GM18502 (cell line): ENCODE results near the gene DIPK1A.
A peak's percentile ranks its signal among the peaks of the same experiment; 100 is the strongest.

ENCODE experiments used
- ATAC-seq: cut with Tn5 transposase; IDR thresholded peaks from one replicate; pipeline ENCODE4 v1.9.1; 2021; ENCODE audit warnings: mild to moderate bottlenecking; ENCODE audit not compliant: unreplicated experiment, poor library complexity

The DIPK1A gene

DNA sequence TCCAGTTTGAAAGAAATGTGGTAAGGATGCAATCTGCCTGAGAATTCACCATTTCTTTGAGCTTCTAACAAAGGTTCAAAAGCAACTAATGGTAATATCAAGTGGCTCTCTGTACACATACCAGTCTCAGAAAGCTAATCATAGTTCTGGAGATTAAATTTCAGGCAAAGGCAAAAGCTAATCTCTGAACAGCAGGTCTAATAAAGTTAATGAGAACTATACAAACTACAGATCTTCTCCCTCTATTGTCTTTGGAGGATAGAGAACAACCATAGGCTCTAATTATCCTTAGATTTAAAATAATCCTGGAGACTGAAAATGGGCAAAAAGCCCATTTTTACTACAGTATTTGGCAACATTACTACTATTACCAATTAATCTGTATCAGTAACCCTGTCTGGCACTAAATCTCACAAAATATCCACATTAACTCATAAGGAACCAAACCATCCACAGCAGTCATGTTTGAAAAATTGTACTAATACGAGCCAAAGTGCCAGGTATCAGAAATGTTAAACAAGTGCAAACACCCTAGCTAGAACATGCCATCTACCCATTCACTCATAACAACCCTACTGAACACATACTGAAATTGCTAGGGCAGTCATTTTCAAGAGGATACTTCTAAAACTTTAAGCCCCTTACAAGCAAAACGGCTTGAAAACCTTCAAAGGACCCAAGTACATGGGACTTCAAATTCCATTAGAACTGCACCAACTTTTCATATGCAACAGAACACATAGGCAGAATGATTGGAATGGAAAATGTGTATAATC, 4.8 kb downstream of the DIPK1A start:
- ATAC-seq: no peak

DNA sequence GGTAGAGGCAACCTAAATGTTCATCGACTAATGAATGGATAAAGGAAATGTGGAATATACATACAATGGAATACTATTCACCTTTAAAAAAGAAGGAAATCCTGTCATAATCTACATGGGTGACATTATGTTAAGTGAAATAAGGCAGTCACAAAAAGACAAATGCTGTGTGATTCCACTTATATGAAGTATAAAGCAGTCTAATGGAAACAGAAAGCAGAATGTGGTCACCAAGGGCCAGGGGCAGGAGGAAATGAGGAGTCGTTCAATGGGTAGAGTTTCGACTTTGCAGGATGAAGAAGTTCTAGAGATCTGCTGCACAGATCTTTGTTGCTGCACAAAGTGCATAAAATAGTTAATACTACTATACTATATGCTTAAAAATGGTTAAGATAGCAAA, 7.8 kb downstream of the DIPK1A start:
- peak; percentile 74 for ATAC-seq

DNA sequence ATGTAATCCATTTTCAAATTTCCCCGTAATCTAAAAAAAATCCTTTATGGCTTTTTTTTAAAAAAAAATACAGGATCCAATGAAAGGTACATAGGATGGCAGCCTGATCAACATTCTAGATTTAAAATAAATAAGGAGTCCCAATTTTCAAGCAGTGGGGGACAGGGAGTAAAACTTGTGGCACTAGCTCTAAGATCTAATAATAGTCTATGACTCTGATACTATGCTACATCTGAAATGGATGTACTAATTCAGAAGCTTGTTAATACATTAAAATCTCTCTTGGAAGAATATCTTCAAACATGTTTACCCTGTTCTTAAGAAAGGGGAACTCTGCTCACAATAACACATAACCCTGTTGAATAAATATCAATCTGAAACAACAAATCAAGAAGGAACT, 8.5 kb downstream of the DIPK1A start:
- no peak for ATAC-seq

DNA sequence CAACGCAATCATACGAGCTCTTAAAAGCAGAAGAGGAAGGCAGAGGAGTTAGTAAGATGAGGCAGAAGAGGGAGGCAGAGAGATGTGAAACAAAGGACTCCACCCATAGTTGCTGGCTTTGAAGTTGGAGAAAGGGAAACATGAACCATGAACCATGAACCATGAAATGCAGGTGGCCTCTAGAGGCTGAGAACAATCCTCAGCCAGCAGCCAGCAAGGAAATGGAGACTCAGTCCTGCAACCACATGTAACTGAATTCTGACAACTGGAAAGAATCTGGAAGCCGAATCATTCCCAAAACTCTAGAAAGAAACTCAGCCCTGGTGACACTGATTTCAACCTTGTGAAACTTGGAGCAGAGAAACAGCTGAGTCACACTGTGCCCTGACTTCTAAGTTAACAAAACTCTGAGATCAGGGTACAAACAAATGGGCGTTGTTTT, 10.1 kb downstream of the DIPK1A start:
- peak; percentile 61 for ATAC-seq

DNA sequence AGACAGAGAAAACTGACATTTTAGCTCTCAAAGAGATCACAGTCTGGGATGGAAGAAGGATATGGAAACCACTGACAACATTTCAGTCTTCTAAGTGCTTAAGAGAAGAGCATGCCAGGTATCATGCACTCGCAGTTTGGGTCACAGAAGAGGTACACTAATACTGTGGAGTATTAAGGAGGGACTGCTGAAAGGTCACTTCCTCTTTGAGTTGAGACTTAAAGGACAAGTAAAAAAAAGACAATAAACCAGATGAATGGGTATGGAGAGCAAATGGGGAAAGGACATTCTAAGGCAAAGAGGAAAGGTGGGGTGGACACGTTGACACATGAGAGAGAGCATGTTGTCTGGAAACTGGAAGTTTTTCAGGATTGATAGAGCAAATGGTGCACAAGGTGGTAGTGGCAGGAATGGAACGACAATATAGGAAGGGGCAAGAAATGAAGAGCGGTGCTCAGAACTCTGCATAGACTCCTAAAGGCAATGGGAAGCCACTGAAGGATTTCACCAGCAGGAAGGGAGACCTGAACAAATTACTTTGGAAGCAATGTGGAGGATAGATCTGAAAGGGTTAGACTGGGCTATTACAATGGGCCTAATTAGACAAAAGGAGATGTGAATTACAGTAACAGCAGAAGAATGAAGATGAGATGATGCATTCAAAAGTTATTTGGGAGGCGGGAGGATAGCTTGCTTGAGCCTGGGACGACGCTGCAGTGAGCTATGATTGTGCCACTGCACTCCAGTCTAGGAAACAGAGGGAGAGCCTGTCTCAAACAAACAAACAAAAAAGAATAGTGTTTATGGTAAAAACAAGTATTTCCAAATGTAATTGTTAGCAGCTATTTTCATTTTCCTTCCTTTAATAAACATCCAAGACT, 11.1 kb downstream of the DIPK1A start:
- ATAC-seq: peak; percentile 42

DNA sequence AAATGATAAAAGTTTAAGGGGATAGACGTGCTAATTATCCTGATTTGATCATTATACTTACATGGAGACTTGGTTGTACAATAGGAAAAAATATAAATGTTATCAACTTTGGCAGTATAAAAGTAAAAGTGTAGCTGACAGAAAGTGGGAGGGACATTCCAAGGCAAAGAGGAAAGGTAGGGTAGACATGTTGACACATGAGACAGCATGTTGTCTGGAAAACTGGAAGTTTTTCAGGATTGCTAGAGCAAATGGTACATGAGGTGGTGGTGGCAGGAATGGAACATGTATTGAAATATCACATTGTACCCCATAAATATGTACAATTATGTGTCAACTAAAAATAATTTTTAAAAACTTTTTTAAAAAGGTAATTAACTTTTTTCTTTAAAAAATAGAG, 13.2 kb downstream of the DIPK1A start:
- no peak for ATAC-seq

DNA sequence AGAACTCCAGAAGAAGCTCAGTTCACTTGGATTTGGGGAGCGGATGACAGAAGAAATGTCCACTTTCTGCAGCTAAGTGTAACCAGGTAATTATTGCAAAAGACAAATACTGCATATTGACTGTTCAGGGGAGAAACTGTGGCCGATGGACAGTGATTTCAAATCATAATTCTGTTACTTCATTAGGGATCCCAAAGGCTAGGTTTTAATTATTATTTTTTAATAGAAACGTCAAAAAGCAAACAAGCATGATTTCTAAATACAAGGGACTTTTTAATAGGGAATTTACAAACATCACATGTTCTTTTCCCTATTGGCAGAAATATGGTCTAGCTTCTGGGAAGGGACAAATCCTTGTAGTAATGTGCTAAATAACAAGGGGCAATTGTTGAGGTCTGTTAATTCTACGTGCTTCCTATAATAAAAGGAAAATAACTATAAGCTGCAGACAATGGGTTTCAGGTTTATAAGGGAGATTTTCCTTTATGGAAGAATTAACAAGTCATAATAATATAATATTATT, 15.5 kb downstream of the DIPK1A start:
- no peak for ATAC-seq

DNA sequence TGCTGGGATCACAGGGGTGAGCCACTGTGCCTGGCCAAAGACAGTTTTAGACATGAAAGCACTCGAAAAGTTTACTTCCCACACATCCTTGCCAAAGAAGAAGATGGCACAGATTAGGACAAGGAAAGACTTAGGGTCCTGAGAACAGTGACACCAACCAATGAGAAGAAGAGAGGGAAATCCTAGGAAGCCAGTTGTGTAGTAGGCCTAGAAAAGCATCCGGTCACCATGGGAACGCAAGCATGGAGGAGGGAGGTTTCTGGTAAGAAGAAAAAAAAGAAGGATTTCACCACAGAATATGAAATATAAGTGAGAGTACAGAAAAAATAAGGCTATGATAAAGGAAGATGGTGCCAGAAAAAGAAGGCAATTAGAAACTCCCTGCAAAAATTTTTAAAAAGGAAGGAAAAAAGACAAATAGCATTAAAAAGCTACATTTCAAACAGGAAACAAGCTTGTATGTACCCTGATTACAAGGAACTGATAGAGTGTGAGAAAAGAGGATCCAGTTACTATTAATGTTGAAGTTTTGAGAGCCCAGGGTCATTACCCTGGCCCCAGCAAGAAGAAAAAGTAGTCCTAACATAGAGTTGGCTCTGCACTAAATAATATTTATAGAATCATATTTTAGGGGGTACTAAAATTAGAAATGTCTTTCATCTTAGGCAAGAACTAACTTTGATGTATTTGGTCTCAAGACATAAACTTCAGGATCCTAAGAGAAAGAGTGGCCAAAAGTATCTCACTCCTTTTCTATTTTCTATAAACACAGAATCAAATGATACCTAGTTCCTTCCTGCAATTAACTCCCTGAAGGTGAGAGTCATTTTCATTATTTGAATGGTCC, 16.1 kb downstream of the DIPK1A start:
- ATAC-seq: peak; percentile 16

DNA sequence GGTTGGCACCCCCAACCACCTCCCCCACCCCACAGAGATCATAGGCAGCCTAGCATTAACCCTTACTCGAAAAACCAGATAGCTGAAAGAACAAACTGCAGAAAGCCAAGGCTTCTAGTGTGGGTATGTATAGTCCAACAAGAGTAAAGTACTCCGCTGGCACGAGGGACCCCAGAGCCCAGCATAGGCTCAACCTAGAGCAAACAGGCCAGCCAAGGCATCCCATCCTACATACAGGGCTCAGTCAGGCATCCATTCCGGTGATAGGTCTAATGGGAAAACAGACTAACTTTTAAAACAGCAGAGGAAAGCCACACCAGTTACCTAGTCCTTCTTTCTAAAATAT, 17.8 kb downstream of the DIPK1A start:
- no peak for ATAC-seq

DNA sequence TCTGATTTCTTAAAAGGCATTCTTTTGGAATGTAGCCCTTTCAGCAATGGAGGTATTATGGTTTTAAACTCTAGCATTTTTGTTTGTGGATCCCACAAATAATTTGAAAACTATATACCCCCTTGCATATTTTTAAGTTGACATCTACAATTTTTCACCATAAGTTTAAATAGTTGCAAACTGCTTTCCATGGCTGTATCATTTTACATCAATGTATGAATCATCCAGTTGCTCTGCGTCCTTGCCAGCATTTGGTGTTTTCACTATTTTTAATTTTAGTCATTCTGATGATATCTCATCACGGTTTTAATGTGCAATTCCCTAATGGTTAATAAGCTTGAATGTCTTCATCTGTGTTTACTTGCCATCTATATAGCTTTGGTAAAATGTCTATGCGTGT, 20.7 kb downstream of the DIPK1A start:
- ATAC-seq: no peak

DNA sequence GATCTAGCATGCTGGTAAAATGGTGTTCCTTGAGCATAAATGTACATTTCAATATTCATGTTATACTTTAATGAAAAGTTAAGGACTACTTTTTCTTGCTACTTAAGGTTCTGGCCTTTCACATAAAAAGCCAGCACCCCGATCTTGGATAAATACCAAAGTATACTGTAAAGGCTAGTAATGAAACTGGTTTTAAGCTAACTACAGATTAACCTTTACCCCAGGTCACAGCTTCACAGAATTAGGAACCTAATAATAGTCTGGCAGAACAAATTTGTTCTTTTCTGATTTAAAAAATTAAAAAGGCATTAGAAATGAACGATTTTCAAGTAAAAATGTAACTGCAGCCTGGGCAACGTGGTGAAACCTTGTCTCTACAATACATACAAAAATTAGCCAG, 23.5 kb downstream of the DIPK1A start:
- no peak for ATAC-seq

DNA sequence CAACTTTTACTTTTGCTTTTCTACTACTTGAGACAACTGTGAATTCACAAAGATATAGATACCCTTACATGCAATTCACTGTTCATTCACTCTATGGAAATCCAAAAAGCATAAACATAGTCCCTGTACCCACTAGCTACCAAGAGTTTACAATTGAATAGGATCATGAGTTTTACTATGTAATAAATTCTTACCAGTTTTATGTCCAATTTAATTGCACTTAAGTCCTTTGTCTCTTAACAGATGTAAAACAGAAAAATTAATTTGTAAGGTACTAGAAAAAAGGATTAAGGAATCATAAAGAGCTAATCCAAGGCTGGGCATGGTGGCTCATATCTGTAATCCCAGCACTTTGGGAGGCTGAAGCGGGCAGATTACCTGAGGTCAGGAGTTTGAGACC, 24.4 kb downstream of the DIPK1A start:
- ATAC-seq: no peak

DNA sequence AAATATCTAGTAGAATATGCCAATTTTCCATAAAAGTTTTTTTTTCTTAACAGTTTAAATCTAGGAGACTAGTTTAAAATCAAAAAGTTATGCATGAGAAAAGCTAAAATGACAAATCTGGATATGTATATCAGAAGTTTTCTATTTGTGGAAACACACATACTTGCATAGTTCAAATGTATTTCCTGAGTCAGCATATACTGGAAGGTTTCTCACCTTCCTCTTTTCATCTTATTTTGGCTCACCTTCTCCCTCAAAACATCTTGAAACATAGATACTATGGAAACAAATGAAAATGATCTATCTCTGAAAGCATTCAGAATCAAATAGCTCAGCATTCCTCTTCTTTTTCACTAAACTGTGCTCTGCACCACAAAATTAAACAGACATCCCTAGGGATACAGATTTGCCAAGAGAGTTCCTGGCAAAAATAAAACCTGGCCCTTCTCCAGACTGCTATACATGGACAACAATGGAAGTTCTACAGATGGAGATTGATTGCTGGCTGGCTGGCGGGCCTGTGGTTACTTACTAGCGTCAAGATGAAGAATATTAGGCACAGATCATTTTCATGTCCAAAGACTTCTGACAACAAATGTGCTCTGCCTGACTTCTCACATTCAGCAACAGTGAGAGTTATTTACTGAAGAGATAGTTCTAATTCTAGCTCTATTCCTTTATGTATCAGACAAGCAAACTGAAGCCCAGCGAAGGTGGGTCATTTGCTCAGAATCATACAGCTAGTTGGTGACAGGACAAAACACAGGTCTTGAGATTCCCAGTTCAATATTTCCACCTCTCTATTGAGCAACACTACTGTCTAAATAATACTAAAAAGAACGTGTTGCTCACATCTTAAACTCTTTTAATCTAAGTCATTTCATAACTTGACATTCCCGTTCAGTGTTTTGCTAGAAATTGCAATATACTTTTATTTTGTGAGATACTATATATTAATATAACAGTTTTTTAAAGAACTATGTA, 26.6 kb downstream of the DIPK1A start:
- no peak for ATAC-seq

DNA sequence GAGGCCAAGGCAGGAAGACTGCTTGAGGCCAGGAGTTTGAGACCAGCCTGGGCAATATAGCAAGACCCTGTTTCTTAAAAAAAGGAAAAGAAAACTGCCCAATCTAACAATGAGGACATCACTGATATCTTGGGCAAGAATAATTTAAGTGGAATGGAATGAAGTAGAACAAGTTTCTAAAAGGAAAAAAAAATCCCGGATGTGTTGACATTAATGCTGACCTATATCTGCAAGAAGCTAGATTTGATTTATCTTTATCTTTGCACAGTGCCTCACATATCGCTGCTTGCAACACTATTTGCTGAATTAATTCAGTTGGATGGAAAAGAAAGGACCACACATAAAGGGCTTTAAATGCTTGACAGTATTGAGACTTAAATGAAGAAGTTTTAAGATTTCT, 27.8 kb downstream of the DIPK1A start:
- no peak for ATAC-seq

DNA sequence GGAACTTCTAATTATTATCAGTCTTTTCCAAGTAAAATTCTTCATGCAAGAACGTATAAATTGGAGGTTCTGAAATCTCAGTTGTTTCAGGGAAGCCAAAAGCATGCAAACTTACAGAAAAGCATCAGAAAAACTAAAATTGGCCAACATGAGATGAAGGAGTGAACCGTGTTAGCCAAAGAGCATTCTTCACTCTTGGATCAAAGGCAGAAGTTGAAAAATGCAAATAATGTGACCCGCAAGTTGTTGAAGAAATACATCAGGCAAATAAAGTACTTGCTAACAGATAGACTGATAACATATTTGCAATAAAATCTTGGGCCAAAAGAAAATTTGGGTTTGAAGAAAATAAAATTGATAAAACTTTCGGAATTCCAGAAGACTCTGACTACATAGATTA, 29.6 kb downstream of the DIPK1A start:
- ATAC-seq: no peak

DNA sequence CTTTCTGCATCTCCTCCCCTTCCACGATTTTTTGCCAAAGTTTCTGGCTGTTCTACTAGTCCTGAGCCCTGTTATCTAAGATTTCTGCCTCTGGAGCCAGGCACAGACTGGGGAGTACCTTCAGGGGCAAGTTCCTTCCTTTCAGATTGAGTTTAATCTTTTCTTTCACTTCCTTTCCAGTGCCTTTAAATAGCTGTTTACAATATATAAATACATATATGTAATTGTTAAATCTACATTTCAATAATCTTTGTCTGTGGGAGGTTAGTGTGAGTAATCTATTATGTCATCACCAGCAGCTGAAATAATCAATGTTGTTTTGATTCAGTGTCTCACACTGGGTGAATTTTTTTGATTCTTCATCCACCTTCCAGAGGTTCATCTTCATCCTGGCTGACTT, 31.8 kb downstream of the DIPK1A start:
- peak; percentile 79 for ATAC-seq

DNA sequence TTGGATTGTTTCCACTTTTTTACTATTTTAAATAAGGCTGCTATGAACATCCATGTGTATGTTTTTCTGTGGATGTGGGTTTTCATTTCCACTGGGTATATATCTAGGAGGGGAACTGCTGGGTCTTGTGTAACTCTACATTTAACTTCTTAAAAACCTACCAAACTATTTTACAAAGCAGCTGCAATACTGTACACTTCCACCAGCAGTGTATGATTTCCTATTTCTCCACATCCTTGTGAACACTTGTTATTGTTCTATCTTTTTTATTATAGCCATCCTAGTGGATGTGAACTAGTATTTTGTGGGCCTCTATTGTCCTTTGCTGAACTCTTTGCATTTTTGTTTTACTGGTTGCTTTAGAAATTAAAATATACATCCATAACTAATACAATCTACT, 33.4 kb downstream of the DIPK1A start:
- ATAC-seq: no peak

DNA sequence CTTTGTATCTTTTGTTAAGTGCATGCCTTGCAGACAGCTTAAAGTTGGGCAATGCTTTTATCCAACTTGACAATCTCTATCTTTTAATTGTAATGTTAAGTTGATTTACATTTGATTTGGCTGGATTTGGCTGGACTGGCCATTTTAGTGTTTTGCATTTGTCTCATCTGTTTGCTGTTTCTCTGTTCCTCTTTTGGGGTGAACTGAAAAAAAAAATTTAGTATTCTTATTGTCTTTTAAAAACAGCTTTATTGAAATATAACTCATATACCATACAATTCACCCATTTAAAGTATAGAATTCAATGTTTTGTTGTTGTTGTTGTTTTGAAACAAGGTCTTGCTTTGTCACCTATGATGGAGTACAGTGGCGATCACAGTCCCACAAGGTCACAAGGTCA, 34.4 kb downstream of the DIPK1A start:
- no peak for ATAC-seq

DNA sequence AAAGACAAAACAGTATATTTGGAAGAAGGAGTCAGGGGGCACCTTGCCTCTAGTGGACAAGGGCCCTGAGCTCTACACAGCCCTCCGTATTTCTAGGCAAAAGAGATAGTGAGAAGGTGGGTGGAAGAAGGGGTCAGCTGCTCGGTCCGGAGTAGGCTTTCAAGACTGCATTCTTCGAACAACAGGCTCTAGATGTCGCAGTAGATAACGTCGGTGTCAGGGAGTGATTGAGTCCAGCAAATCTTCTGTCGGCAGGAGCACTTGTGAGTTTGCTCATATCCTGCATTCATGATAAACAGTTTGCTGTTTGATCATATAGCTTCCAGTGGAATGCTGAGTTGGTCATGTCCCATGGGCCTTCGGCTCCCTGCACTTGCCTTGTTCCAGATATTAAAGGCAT, 36.8 kb downstream of the DIPK1A start:
- no peak for ATAC-seq
